ENCODE data around the gene RALY.
"Not testable (repeated sequence)": the region's sequence is repeated elsewhere in the genome, so short reads cannot be mapped to it uniquely, and the experiment has no call there.

The RALY gene

GRCh38 chr20:34105978-34106675, 112.4 kb downstream of the RALY start:
- DNase-seq (ENCODE audit: low read depth) = no peak

DNA sequence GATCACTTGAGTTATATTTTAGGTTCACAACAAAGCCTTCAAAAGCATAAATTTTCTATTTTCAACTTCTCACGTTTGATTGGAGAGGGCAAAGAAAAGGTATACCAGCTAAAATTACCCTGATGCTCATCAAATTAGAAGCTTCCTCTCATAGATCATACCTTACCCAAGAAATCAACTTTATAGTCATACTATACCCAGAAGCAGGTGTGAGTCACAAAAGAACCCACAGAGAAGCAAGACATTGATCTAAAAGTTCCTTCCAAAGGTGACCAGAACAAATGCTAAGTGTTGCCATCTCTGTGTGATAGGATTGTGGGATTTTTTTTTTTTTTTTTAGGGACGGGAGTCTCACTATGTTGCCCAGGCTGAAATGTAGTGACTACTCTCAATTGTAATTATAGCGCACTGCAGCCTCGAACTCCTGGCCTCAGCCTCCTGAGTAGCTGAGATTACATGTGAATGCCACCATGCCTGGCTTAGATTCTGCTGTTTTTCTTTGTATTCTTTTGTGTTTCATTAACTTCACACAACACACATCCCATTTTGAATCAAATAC, 115.0 kb downstream of the RALY start:
- peak; percentile 51 for DNase-seq (ENCODE audit: low read depth)

DNA sequence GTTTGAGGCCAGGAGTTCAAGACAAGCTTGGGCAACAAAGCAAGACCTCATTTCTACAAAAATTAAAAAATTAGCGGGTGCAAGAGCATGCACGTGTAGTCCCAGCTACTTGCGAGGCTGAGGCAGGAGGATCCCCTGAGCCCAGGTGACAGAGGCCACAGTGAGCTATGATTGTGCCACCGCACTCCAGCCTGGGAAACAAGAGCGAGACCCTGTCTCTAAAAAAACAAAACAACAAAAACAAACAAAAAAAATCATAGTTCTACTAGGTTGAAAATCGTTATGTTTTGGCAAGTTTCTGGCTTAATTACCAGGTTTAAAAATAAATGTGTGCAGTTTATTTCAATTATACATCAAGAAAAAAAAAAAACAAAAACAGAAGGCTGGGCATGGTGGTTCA, 115.7 kb downstream of the RALY start:
- no peak for DNase-seq (ENCODE audit: low read depth)

DNA sequence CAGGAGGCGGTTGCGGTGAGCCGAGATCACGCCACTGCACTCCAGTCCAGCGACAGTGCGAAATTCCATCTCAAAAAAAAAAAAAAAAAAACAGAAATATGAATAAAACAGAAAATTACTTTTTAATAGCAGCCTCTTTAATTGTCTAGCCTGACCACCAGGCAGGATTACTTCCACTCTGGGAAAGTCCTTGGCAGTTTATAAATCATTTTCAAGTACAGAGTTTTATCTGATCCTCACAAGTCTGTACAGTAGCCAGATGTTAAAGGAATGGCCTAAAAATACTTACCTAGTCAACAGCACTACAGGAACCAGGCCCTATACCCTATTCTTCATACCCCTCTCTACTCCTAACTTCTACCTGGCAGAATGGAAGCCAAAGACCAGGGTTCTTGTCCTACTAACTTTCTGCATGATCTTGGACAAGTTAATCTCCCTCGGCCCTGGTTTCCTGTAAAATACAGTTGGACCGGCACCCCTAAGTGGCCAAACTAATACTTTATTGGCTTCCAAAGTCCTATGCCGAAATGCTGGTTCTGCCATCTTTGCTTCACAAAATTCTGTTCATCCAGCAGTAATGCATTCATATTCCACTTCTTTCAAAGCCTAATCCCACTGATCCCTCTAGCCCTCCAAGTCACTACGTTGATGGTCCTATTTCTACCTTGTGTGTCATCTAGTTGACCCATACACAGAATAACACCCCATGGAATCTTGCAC, 116.5 kb downstream of the RALY start:
- no peak for DNase-seq (ENCODE audit: low read depth)

DNA sequence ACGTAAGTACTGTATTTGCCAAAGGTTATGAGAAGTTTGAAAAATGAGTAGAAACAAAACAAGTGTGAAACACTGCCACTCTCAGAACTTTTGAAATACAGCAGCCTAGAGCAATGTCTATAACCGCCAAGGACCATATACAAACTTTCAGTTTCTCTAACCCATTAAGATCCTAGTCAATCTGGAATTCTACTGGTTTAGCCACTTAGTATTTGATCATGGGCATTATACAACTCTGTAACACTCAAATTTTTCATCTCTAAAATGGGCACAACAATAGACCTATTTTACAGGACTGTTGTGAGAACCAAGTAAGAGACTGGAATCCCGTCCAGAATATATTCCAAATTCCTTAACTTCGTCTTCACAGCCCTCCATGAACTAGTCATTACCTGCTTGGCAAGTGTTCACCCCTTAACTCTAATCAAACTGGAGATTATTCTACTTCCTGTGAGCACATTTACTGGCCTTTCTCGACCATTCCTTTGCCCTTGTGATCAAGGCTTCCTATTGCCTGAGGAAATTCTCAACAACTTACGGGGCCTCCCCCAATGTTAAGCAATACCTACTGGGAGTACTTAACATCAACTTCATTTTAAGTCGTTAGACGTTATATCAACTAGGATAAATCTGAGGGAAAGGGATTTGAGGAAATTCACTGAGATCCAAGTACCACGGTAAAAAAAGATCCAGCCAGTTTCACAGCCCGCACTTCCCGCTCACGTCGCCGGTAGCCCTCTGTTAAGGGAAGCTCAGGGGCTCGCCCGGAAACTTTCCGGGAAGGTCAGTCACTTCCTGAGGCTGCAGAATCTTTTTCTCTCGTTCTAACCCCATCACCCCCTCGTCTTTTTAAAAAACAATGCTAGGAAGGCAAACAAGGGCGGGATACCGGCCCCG, 117.3 kb downstream of the RALY start:
- DNase-seq (ENCODE audit: low read depth) = peak; percentile 76

GRCh38 chr20:34111702-34112599, 118.2 kb downstream of the RALY start, which contains the start of gene EIF2S2:
Gene EIF2S2 (minus strand): TSS chr20:34112243. CDS start chr20:34112110, 133 bp downstream.
- DNase-seq (ENCODE audit: low read depth) = peak; percentile 99

GRCh38 chr20:34112600-34113101, 118.9 kb downstream of the RALY start:
- DNase-seq (ENCODE audit: low read depth) = peak; percentile 59

DNA sequence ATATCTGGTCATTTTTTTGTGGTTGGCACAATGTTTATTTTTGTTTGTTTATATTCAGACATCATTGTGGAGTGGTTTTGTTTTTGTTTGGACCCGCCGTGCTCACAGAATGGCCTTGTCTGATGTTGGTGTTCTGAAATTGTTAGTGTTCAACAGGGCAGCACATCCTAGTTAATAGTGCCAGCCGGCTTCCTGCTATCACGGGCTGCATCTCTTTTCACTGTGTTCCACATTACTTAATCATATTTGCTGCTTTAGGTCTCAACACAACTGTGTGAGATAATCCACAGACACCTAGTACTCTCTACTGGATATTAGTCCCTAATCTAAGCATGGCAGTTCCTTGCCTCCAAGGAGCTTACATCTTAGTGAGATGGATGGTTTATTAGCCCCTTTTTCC, 121.1 kb downstream of the RALY start:
- DNase-seq (ENCODE audit: low read depth) = no peak

DNA sequence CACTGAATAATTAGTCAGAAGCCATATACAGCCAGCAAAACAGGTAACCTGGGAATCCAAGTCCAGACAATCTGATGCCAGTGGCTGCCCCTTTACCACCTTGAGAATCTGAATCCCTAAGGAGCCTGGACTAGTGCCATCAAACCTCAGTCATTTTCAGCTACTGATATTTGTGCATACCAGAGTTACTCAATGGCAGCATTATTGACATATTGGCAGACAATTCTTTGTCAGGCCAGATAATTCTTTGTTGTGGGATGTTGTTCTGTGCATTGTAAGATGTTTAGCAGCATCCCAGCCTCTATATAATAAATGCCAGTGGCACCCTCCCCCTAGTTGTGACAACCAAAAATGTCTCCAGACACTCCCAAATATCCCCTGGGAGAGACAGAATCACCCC, 121.5 kb downstream of the RALY start:
- DNase-seq (ENCODE audit: low read depth) = no peak

GRCh38 chr20:34120213-34120612, 126.5 kb downstream of the RALY start:
- DNase-seq (ENCODE audit: low read depth) = no peak

DNA sequence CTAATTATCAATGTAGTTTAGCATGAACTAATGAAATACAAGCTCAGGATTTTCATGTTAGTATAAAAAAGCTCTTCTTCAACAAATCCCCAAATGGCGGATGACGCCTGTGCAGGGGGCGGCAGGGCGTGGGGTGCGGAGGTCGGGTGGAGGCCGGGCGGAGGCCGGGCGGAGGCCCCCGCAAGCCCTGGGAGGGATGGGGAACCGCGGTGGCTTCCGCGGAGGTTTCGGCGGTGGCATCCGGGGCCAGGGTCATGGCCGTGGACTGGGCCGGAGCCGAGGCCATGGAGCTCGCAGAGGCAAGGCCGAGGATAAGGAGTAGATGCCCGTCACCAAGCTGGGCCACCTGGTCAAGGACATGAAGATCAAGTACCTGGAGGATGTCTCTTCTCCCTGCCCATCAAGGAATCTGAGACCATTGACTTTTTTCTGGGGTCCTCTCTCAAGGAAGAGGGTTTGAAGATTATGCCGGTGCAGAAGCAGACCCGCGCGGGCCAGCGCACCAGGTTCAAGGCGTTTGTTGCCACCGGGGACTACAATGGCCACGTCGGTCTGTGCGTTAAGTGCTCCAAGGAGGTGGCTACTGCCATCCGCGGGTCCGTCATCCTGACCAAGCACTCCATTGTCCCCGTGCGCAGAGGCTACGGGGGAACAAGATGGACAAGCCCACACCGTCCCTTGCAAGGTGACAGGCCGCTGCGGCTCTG, 128.7 kb downstream of the RALY start:
- DNase-seq (ENCODE audit: low read depth) = no peak

GRCh38 chr20:34123309-34123708, 129.6 kb downstream of the RALY start:
- no peak for DNase-seq (ENCODE audit: low read depth)

DNA sequence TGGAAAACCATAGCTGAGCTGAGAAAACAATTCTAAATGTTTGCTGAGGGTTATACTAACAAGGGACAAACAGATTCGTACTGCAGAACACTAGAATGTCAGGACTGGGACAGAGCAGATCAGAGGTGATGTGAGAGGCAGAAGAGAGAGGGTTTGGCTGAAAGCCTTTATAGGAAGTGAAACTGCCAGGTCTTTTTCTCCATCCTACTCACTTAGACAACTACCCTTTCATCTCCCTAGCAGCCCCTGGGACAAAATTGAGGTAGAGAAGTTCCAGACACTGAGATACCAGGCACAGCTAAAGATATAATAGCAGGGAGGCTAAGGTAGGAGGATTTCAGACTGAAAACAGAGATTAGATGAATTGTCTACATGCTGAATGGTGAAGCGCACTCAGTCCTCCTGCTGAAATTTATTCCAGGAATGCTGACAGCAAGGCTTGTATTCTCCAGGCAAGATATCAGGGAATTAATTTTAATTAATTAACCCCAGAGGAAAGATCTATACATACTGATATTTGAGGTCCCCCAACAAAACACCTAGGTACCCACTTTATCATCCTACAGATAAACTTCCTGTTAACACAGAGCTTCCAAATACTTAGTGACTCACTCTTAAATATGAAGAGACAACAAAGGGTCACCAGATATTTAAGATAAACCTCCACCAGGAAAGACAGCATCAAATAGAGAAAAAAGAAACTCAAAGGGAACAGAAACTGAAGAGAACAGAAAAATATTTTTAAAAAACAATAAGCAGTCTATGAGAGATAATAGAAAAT, 130.9 kb downstream of the RALY start:
- peak; percentile 20 for DNase-seq (ENCODE audit: low read depth)

- no peak for DNase-seq (ENCODE audit: low read depth)
Measured at GRCh38 chr20:34127792-34128191, 134.1 kb downstream of the RALY start.

GRCh38 chr20:34129518-34130162, 135.9 kb downstream of the RALY start:
- peak; percentile 88 for DNase-seq (ENCODE audit: low read depth)

GRCh38 chr20:34131491-34131890, 137.8 kb downstream of the RALY start:
- DNase-seq (ENCODE audit: low read depth) = no peak

DNA sequence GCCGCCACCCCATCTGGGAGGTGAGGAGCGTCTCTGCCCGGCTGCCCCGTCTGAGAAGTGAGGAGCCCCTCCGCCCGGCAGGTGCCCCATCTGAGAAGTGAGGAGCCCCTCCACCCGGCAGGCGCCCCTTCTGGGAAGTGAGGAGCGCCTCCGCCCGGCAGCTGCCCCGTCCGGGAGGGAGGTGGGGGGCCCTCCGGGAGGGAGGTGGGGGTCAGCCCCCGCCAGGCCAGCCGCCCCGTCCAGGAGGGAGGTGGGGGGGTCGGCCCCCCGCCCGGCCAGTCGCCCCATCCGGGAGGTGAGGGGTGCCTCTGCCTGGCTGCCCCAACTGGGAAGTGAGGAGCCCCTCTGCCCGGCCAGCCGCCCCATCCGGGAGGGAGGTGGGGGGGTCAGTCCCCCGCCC, 138.8 kb downstream of the RALY start:
- not testable (repeated sequence) for DNase-seq (ENCODE audit: low read depth)

DNA sequence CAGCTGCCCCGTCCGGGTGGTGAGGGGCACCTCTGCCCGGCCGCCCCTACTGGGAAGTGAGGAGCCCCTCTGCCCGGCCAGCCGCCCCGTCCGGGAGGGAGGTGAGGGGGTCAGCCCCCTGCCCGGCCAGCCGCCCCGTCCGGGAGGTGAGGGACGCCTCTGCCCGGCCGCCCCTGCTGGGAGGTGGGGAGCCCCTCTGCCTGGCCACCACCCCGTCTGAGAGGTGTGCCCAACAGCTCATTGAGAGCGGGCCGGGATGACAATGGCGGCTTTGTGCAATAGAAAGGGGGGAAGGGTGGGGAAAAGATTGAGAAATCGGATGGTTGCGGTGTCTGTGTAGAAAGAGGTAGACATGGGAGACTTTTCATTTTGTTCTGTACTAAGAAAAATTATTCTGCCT, 139.2 kb downstream of the RALY start:
- not testable (repeated sequence) for DNase-seq (ENCODE audit: low read depth)

DNA sequence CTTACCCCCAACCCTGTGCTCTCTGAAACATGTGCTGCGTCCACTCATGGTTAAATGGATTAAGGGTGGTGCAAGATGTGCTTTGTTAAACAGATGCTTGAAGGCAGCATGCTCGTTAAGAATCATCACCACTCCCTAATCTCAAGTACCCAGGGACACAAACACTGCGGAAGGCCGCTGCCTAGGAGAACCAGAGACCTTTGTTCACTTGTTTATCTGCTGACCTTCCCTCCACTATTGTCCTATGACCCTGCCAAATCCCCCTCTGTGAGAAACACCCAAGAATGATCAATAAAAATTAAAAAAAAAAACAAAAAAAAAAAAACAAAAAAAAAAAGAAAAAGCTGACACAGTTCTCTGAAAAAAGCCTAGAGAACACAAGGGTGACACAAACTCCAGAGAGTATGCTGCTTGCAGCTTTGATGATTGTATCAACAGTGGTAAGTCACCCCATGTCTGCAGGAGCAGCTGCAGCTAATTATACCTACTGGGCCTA, 139.7 kb downstream of the RALY start:
- DNase-seq (ENCODE audit: low read depth) = not testable (repeated sequence)
